Kasumi-1 (cell line): ENCODE measurements around the gene PLPPR1.

Experiments used
- DNase-seq, 2 experiments: peaks; one replicate each; lab custom pipeline; 2025; lab: John Stamatoyannopoulos, UW

PLPPR1 gene

GRCh38 chr9:101209670-101210069 lies 181.1 kb downstream of the PLPPR1 start:
- DNase-seq = no peak

GRCh38 chr9:101212661-101213060 lies 184.1 kb downstream of the PLPPR1 start:
- DNase-seq = no peak

DNA sequence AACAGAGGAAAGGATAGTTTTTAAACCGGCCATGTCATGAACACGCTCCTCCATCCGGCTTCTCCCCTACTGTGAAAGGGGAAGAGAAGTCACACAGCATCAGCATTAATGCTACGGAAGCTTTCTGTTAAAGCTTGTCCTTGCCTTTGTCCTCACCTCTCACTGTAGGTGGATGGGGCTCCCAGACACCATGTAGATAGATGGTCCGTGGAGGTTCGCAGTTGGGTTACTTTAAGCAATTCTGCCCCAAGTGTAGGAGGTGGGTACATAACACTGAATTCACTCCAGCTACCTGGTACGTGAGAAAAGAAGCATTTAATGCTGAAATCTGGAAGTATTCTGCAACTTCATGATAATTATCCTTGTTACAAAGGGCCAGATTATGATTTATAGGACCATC lies 190.5 kb downstream of the PLPPR1 start:
- DNase-seq = no peak

GRCh38 chr9:101220341-101220740 lies 191.8 kb downstream of the PLPPR1 start:
- no peak for DNase-seq

GRCh38 chr9:101225271-101225670 lies 196.7 kb downstream of the PLPPR1 start:
- DNase-seq = no peak

DNA sequence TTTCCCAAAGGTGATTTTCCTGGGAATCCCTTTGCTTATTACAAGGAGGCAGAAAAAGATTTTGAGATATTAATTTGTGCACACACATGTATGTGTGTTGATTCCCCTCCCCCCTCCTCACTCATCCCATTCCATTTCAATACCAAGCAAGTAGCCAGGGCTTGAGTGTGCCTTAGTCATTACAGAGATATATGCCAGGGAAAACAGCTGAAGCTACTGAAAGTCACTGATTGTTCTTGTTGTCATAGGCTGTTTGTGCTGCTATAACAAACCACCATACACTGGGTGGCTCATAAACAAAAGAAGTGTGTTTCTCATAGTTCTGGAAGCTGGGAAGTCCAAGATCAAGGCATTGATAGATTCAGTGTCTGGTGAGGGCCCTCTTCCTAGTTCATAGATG lies 197.6 kb downstream of the PLPPR1 start:
- DNase-seq = no peak

DNA sequence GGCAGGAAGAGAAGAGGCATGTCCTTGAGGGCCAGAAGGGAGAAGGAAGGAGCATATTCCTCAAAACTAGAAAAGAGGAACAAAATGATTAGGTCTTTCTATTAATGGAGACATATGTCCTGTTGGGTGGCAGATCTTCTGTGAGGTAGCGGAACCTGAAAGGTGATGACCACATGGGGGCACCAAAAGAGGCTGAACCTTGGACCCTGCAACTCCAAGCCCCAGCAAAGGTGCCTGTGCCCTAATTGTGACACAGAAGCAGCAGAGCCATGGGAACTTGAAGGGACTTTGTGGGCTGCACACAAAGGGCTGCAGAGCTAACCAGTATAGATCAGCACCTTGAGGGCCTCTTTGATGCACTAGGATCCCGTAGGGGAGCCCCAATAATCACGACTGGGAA lies 198.3 kb downstream of the PLPPR1 start:
- DNase-seq = no peak

- DNase-seq = no peak
Measured at GRCh38 chr9:101229606-101230005, 201.1 kb downstream of the PLPPR1 start.

DNA sequence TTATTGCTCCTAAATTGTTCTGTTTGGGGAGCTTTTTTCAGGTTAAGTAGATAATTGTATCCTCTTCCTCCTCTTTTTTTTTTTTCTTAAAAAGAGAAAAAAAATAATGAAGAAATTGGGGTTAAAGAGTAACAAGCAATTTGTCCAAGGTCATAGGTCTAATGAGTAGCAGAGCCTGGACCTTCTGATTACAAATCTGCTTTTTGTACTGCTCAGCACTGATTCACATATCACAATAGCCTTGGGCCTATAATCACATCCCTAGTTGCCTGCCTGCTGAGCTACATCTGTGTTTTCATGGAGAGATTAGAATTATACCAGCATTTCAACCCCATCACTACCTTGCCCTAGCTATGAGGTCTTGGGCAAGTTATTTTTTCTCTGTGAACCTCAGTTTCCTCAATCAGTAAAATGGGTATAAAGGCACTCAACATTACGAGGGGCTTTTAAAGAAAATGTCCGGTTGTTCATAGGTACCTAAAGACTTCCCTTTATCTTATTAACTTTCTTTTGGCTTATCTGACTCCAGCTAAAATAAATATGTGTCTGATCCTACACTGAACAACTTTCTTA lies 204.0 kb downstream of the PLPPR1 start:
- no peak for DNase-seq

DNA sequence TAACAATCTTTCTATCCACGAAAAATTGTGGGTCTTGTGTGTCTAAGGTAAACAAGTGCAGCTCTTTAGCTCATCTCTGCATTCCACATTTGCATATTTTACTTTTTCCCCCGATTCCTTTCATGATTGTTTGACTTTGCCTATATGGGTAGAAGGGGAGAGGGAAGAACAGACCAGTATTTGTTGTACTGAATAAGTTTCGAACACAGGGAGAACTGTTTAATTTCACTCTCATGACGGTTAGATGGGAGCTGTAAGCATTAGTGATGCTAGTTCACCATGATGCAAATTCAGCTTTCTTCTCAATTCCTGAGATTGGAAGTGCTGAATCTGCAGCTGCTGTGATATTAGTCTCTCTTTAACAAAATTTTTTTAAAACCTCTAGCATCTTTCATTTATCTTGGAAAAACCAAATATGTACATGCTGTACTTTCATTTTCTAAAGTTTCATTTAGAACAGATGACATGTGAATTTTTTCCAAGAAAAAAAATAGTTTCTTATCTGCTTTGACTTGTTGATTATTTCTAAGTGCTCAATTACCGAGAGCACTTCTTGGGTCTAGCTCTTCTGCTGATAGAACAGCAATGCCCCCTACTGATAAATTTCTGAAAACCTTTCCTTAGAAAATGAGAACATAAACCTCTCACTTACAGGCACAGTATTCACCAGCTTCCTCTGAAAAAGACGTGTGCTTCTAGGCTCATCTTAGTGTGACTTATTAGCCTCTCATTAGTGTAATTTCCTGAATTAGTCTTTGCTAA lies 206.8 kb downstream of the PLPPR1 start:
- DNase-seq = peak; percentile 40 to 64

DNA sequence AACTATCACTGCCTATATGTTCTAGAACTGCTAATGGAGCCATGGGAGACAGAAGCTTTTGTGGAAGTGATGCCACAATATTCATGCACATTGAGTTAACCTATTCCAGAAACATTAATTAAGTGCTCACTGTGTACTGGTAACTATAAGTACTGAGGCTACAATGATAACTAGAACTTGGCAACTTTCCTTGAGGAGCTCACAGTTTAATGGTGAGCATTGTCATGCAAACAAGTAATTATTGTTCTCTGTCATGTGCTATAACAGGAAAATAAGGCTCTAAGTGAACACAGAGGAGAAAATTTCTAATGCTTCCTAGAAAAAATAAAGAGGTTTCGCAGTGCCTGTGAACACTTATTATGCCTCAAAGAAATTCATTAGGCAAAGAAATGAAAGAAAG lies 214.1 kb downstream of the PLPPR1 start:
- no peak for DNase-seq

GRCh38 chr9:101246691-101247090 lies 218.2 kb downstream of the PLPPR1 start:
- DNase-seq = no peak

DNA sequence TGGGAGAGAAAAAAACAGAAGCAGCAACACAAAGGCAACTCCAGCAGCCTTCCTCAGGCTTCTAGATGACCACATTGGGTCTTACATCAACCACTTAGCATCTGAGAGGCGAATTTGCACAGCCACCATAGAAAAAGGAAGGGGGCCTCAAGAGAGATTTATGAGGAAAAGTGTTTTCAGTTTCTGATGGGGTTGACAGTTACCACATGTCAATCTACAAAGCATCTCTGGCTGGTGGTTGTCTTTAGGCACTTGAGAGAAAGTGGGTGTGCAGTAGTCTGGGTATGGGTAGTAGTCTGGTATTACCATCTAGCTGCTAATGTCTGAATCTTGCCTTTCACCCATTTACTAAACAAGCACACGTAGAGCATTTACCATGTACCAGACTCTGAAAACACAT lies 218.8 kb downstream of the PLPPR1 start:
- no peak for DNase-seq

- DNase-seq = no peak
Measured at GRCh38 chr9:101254733-101255433, 226.4 kb downstream of the PLPPR1 start.

- DNase-seq = no peak
Measured at GRCh38 chr9:101264727-101265126, 236.2 kb downstream of the PLPPR1 start.

DNA sequence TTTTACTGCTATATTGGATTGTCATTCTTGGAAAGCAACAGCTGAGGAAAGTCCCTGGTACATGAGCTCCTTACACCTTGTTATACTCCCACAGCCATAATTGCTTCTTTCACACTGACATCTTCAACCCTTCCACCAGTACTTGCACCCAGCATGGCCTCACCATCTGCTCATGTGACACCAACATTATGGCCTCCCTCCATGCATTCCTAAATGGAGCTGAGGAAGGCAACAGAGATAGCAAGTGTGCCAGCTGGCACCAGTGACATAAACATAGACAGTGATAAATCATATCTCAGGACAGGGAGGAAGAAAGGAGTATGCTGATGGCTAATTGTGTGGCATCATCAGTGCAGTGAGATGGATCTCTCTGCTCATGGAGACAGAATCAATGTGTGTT lies 236.7 kb downstream of the PLPPR1 start:
- DNase-seq = no peak

- DNase-seq = no peak
Measured at GRCh38 chr9:101268426-101268825, 239.9 kb downstream of the PLPPR1 start.

DNA sequence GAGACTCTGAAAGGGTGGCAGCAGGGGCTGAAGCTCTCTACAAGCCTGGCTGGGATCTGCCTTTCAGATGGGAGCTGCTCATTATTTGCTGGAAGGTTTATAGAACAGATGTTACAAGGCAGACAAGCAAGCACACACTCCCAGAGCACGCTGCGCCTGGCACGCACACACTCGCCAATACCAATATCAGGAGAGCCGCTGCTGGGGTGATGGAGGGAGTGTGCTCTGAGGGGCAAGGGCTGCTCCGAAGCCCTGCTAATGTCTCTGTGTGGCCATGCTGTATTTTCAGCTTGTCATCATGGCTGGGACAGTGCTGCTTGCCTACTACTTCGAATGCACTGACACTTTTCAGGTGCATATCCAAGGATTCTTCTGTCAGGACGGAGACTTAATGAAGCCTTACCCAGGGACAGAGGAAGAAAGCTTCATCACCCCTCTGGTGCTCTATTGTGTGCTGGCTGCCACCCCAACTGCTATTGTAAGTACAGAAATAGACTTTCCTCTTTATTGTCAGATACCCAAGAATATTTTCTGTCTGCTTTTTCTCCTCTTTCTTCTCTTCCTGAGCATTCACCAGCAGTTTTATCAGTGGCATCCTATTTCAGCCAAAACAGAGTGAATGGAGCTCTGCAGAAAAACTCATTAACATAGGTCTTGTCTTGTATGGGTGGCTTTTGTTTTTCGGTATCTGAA lies 241.2 kb downstream of the PLPPR1 start:
- no peak for DNase-seq

GRCh38 chr9:101270302-101270701 lies 241.8 kb downstream of the PLPPR1 start:
- no peak for DNase-seq

DNA sequence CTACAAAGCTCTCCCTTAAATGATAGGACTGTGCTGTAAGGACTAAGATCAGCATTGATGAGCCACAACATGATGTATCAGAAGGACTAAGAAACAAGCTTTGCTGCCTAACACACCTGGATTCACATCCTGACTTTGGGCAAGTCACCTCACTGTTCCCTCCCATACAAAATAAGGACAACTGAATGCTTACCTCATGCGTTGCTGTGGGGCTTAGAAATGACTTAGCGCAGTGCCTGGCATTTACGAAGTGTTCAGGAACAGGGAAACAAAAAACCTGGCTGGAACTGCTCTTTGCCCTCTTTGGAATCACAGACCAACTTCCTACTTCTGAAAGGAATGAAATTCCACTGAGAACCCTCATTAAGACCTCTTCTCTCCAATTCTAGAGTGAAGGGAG lies 242.6 kb downstream of the PLPPR1 start:
- DNase-seq = no peak

- DNase-seq = no peak
Measured at GRCh38 chr9:101274971-101275768, 246.6 kb downstream of the PLPPR1 start.

GRCh38 chr9:101275769-101276250 lies 247.3 kb downstream of the PLPPR1 start:
- no peak for DNase-seq
